Left lobe of liver (tissue), 2 donors: ENCODE data around the gene ANKRD44. TPM values are rescaled to one million over a fixed set of nuclear protein-coding genes. Genes with fewer than 3 reads are reported as not detected.

Experiments used
- ATAC-seq: fragments of 200-7000 bp; cut with Tn5 transposase; one replicate; pipeline ENCODE4 v1.9.1; 2020; ENCODE audit warnings: mild to moderate bottlenecking, moderate library complexity
- DNase-seq: peaks from one replicate; pipeline ENCODE4 v3.0.0-alpha.2; 2020; ENCODE audit warnings: low spot score
- total RNA-seq: library from RNA; stranded (reverse); gene quantifications from one replicate; pipeline ENCODE4 v1.2.1, GENCODE V29; 2021
- donor health status: DM: no; HTN: no; CAD: no; lungs with moderate emphysema.
- donor health status: DM: no; HTN: yes; CAD: no.

The ANKRD44 gene
- total RNA-seq, 1 donor from 2014 or later, result 7.9 TPM

- ATAC-seq (no peak), DNase-seq (no peak)
Observed at GRCh38 chr2:197265036-197265435, 45.5 kb downstream of the ANKRD44 start.

DNA sequence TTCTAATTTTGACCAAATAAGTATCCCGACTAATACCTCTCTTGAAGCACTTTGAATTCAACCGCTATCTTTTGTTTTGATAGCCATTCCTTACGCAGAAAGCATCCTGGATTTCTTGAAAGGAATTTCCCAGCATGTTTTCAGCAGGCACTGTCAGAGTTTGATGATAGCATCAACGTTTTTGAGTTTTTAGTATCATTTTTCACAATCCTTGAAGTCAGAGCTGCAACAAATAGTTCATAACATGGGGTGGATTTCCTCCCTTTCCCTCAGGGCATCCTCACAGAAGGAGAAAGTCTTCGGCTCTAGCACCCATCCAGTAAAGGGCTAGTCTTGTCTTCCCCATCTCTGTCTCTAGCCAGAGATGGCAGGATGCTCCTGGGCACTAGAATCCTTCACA is 46.2 kb downstream of the ANKRD44 start:
- no peak for ATAC-seq
- no peak for DNase-seq

GRCh38 chr2:197263077-197263476 is 47.5 kb downstream of the ANKRD44 start:
- ATAC-seq, result no peak
- no peak for DNase-seq

GRCh38 chr2:197261808-197262226 is 48.8 kb downstream of the ANKRD44 start:
- no peak for DNase-seq
- ATAC-seq, result peak; percentile 41

DNA sequence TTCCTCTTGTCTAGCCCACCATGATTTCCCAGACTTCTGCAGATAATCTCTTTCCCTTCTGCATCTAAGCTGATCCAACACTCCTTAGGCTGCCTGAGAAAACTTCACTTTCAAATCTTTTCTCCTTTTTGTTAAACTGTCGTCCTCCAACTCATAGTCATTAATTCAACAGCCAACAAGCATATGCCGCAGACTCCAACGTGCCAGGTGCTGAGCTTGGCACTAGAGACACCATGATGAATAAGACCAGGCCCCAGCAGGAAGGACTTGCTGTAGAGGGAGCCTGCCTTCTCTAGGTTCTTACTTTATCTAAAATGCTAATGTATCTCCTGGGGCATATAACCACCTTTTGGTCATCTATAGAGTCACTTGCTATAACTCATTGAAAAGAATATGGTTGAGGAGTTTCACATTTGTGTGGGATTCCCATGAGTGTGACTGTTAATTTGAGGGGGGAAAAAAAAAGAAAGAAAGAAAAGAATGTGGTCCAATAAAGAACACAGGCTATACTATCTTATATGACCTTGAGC is 51.0 kb downstream of the ANKRD44 start:
- no peak for DNase-seq
- ATAC-seq, result no peak

GRCh38 chr2:197258580-197258979 is 52.0 kb downstream of the ANKRD44 start:
- ATAC-seq, result no peak

DNA sequence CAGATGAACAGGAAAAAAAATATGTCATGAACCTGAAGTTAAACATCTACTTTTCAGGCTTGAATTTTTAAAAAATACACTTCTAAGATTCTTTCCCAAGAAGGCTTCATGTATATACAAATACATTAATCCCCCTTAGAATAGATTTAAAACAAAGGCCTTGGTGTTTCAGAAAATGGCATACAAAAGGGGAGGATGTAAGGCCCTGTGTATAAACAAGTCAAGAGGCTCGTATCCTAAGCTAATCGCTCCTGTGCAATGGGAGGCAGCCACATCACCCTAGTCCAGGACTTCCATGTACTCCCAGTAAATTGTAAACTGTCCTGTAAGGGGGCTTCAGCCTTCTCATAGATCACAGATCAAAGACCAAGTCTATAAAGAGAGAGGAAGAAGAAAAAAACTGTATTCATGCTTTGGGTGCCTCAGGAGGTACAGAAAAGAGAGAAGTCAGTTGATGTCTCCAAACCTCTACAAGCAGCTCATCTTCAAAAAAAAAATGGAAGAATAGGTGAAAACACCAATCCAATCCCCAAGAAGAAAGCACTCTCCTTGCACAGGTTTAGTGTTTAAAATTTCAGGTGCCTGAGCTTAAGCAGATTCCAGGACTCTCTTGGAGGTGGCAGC is 53.9 kb downstream of the ANKRD44 start:
- DNase-seq (no peak), ATAC-seq (no peak)

More at GRCh38 chr2:197258580-197258979, 52.0 kb downstream of the ANKRD44 start:
- DNase-seq, result no peak

- ATAC-seq, result no peak
- no peak for DNase-seq
Observed at GRCh38 chr2:197256021-197256420, 54.6 kb downstream of the ANKRD44 start.

DNA sequence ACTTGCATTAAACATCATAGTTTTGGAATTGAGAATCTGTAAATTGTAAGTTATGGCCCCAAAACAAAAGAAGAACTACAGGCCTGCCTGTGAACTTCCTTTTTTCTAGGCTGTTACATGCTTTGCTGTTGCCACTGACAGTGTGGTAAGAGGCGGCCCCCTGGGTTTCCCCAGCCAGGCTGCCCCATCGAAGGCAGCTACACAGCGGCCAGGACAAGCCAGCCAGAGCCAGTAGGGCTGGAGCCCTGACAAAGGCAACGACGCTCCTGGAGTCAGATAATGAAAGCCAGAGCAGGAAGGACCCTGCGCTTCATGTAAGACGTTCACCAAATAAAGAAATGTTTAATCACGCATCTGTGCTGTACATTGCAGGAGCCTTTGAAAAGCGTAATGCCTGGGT is 55.0 kb downstream of the ANKRD44 start:
- ATAC-seq, result peak; percentile 68
- DNase-seq, result peak; percentile 53

GRCh38 chr2:197254776-197255530 is 55.6 kb downstream of the ANKRD44 start:
- DNase-seq (no peak), ATAC-seq (no peak)

GRCh38 chr2:197251576-197251975 is 59.0 kb downstream of the ANKRD44 start:
- ATAC-seq (no peak), DNase-seq (no peak)

DNA sequence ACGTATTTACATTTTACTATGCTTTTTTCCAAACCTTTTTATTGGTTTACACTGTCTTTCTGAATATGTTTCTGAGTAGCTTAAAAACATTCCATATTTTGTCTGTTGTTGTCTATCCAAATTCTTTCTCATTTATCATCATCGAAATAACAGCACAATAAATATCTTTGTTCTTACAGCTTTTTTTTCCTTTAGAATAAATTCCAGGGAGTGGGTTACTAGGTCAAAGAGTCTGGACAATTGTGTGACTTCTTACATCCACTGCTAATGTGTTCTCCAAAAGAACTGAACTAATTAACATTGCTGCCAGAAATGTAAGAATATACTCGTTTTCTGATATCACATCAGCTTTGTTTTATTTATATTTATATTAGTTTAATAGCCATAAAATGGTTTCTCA is 59.4 kb downstream of the ANKRD44 start:
- ATAC-seq (no peak), DNase-seq (no peak)

DNA sequence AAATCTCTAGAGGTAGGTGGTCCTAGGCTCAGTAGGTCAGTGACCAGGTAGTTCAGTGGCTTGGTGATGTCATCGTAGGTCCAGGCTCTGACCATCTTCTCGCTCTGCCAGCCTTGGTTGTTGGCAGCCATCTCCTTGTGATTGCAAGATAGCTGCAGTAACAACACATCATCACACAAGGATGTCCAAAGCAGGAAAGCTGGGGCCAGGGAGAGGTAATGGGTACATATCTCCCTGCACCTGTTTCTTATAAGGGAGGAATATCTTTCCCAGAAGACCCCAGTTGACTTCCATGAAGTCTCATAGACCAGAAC is 60.5 kb downstream of the ANKRD44 start:
- ATAC-seq (peak; percentile 23), DNase-seq (no peak)

DNA sequence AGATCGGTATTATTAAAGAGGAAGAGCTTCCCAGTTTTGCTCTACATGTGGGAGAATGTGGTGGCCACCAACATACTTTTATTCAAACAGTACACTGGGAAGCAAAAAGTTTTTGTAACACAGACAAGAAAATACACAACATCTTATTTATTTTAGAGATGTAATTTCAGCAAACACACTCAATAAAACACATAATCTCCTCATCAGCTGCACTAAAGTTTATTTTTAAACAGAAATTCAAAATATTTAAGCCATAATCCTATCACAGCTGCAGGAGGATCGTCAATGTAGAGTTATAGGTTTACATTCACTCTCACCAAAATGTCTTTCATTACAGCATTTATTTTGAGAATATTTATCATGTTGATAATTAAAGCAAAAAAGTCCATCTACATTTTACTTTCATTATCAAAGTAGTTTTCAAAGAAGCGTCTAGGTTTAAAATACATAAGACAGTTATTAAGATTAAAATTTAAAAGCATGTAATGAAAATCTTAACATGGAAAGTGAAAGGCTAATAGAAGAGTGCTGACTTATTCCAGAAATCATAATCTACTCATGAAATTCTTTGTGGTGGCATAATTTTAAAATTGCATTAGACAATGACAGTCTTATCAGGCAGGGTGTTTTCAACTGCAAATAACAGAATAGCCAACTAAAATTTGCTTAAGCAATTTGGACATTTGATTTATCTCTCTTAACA is 61.0 kb downstream of the ANKRD44 start:
- ATAC-seq (no peak), DNase-seq (no peak)

DNA sequence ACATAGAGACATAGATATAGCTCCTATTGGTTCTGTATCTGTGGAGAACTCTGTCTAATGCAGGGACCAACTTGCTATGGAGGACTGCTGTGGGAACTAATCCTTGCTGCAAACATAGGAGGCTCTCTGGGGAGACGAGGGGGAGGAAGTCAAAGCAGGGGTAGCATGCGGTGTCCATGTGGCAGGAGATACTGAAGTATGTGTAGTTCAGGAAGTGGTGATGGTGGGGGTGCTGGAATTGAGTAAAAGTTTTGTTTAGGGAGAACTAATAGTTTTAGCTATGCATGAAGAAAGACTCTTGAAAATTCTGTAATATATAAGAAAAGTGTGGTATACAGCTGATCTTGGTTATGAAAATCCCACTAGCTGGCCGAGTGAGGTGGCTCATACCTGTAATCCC is 62.0 kb downstream of the ANKRD44 start:
- no peak for DNase-seq
- no peak for ATAC-seq

DNA sequence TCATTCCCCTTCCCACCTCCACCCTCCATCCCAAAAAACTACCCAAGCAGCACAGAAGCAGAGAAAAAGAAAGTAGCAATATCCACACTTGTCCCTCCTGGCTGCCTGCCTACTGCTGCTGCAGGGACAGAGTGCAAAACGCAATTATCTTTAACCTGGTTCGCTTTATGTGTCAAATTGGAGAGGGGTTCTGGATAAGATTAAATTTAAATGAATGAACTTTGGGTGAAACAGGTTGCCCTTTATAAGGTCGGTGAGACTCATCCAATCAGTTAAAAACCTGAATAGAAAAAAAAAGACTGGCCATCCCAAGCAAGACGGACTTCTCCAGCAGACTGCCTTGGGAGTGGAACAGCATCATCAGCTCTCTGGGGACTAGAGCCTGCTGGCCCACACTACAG is 62.6 kb downstream of the ANKRD44 start:
- ATAC-seq, result no peak
- no peak for DNase-seq

GRCh38 chr2:197247083-197247482 is 63.5 kb downstream of the ANKRD44 start:
- no peak for DNase-seq
- no peak for ATAC-seq

DNA sequence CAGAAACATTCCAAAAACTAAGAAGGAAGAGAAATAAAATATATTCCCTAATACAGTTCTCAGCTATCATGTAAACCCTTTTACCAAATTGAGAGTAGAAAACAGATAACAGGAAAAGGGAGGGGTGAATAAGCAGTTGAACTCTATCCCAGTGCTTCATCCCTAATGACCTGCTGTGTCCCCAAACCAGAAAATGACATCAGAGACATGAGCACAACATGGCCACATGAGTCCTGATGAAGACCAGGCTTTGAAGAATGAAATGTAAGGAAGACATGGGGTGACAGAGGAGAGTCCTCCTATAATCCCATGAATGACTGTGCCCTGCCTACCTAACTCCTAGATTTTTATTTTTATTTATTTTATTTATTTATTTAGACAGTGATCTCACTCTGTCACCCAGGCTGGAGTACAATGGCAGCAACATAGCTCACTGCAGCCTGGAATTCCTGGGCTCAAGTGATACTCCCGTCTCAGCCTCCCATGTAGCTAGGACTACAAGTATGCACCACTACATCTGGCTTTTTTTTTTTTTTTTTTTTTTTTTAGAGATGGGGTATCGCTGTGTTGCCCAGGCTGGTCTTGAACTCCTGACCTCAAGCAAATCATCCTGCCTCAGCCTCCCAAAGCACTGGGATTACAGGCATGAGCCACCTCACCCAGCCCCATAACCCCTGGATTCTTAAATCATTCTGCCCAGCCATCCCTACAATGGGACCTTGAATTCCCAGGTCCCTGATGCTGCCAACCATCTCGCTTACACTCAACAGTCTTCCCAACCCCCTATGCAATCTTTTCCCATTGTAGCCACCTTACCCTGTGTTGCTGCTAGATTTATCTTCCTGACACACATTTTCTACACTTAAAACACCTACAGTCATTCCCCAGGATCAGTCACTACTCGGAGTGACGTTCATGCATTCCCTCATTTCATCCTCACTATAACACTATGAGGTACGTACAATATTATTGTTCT is 64.5 kb downstream of the ANKRD44 start:
- no peak for ATAC-seq
- no peak for DNase-seq

GRCh38 chr2:197244349-197244748 is 66.2 kb downstream of the ANKRD44 start:
- ATAC-seq (no peak), DNase-seq (no peak)

DNA sequence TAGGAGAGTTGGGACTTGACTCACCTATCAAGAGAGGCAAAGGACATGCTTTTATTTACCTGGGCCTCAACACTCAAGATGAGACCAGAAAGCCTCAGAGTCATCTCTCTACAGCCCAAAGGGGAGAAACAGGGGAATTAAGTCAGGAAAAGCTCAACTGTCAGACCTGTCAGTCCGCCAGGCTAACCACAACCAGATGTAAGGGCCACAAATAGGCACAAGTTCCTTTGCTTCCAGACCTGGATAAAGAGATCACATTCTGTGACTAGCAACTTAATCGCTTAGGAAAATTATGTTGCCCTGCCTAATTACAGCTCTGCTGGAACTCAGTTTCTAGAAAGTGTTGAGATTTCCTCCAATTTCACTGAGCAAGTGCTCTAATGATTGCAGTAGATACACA is 67.9 kb downstream of the ANKRD44 start:
- ATAC-seq (no peak), DNase-seq (no peak)

GRCh38 chr2:197241596-197241995 is 69.0 kb downstream of the ANKRD44 start:
- no peak for ATAC-seq
- no peak for DNase-seq
